ACC112 (cell line): ENCODE measurements around the gene KRTAP17-1.

Experiments used
- H2AFZ ChIP-seq: fragments of 200-600 bp; sonication (generic); one replicate; pipeline ENCODE4 v1.6.0; 2017; ENCODE audit warnings: antibody characterized with exemption, low read length; ENCODE audit not compliant: unreplicated experiment
- H3K27ac ChIP-seq: fragments of 200-600 bp; sonication (generic); 2 replicates; pipeline ENCODE4 v1.5.1; 2014; ENCODE audit warnings: low read depth, mild to moderate bottlenecking, antibody characterized with exemption, low read length, moderate library complexity
- H3K27me3 ChIP-seq: fragments of 200-600 bp; sonication (generic); 2 replicates; pipeline ENCODE4 v1.6.1; 2014; ENCODE audit warnings: mild to moderate bottlenecking, antibody characterized with exemption, low read length, moderate library complexity, mixed read lengths; ENCODE audit not compliant: insufficient read depth
- H3K36me3 ChIP-seq: fragments of 200-600 bp; sonication (generic); 2 replicates; pipeline ENCODE4 v1.6.1; 2016; ENCODE audit warnings: mild to moderate bottlenecking, antibody characterized with exemption, low read length, moderate library complexity, mixed read lengths; ENCODE audit not compliant: insufficient read depth
- H3K4me1 ChIP-seq: fragments of 200-600 bp; sonication (generic); one replicate; pipeline ENCODE4 v1.6.1; 2016; ENCODE audit warnings: low read length, mixed read lengths; ENCODE audit not compliant: insufficient read depth, unreplicated experiment, control insufficient read depth
- H3K4me3 ChIP-seq: fragments of 200-600 bp; sonication (generic); 2 replicates; pipeline ENCODE4 v1.5.1; 2014; ENCODE audit warnings: mild to moderate bottlenecking, low read depth, low read length
- H3K79me2 ChIP-seq: fragments of 200-600 bp; sonication (generic); one replicate; pipeline ENCODE4 v1.6.0; 2016; ENCODE audit warnings: low read length; ENCODE audit not compliant: control insufficient read depth, unreplicated experiment, insufficient read depth

KRTAP17-1 gene

DNA sequence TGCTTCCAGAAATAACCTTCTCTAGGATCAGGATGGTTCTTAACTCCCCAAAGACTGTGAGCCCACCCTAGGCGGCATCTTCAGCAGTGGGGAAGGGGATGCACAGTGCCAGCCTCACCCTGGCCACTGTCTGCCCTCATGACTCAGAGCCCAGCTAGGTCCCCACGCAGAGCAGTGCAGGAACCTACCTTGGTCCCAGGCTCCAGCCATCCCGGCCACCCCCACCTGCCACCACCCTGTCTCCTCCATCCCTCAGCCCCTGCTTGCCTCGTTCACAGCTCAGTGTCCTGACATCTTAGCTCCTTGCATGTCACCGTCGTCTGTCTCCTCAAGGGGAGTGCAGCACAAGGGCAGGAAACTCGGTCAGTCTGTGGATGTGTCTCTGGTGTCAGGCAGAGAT lies 16.1 kb upstream of the KRTAP17-1 start:
- Histone ChIP-seq H3K4me3 (no peak overlapping the region), H3K79me2 (no peaks in the 10 kb centered on the region), H3K27me3 (no peaks in the 10 kb centered on the region), H3K36me3 (no peaks in the 10 kb centered on the region), H3K4me1 (no peaks in the 10 kb centered on the region), H2AFZ (no peak overlapping the region), H3K27ac (no peak overlapping the region)

- H2AFZ ChIP-seq, result no peak overlapping the region
- no peaks in the 10 kb centered on the region for H3K36me3 ChIP-seq
- H3K27ac ChIP-seq, result no peak overlapping the region
- no peak overlapping the region for H3K4me3 ChIP-seq
- H3K27me3 ChIP-seq, result no peaks in the 10 kb centered on the region
- no peaks in the 10 kb centered on the region for H3K79me2 ChIP-seq
- H3K4me1 ChIP-seq, result no peaks in the 10 kb centered on the region
Measured at GRCh38 chr17:41329279-41329948, 13.9 kb upstream of the KRTAP17-1 start.

DNA sequence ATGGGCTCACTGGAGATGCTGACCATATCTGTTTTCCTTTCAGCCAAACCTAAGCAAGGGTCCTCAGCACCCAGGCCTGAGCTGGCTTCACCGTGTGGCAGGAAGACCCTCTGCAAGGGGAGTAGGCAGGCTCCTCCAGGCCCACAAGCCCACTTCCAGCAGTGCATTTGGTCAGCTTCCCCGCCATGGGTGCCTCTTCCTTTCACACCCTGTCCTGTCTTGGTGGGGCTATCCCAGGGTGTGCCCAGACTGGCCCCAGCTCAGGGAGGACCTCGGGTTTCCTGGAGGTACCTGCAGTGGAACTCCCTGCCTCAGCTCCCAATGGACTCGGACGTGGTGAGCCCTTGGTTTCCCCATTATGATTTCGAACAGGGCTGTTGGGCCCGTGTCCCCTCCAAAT lies 12.7 kb upstream of the KRTAP17-1 start:
- no peak overlapping the region for H3K4me3 ChIP-seq
- H3K27me3 ChIP-seq, result no peaks in the 10 kb centered on the region
- H3K4me1 ChIP-seq, result no peaks in the 10 kb centered on the region
- no peaks in the 10 kb centered on the region for H3K36me3 ChIP-seq
- no peak overlapping the region for H3K27ac ChIP-seq
- H3K79me2 ChIP-seq, result no peaks in the 10 kb centered on the region
- H2AFZ ChIP-seq, result no peak overlapping the region

DNA sequence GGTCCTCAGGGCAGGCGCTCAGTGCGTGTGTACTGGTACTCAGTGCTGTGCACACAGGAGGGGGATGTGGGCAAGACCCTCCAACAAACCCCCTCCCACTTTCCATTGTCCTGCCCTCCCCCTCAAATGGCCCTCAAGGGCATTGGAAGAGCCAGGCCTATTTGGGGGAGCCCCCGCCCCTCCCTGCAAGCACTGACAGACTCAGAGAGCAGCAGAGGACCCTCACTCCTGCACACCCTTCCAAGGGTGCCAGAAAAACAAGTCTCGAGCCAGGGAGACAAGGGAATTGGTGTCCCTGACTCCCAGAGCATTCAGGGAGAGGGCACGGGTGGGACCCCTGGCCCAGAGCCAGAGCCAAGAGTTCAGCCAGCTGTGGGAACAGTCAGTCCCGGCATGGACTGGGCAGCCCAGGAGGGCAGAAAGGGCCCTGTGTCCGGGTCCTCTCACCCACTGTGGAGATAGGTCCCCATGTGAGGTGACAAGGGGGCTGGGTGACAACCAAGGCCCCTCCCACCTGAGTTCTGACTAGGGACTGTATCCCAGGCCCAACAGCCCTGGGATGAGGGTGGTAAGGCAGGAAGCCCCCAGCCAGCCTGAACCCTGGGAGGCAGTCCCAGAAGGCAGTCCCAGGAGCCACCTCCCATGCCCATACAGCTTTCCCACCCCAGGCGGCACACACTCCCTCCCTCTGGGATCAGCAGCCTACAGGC lies 12.1 kb upstream of the KRTAP17-1 start:
- H3K4me1 ChIP-seq, result no peaks in the 10 kb centered on the region
- H2AFZ ChIP-seq, result no peak overlapping the region
- H3K27me3 ChIP-seq, result no peaks in the 10 kb centered on the region
- H3K36me3 ChIP-seq, result no peaks in the 10 kb centered on the region
- H3K27ac ChIP-seq, result no peak overlapping the region
- no peaks in the 10 kb centered on the region for H3K79me2 ChIP-seq
- no peak overlapping the region for H3K4me3 ChIP-seq

GRCh38 chr17:41326173-41327145 lies 10.9 kb upstream of the KRTAP17-1 start:
- no peaks in the 10 kb centered on the region for H3K79me2 ChIP-seq
- no peak overlapping the region for H3K4me3 ChIP-seq
- H3K4me1 ChIP-seq, result no peaks in the 10 kb centered on the region
- no peak overlapping the region for H2AFZ ChIP-seq
- H3K27me3 ChIP-seq, result no peaks in the 10 kb centered on the region
- H3K27ac ChIP-seq, result no peak overlapping the region
- H3K36me3 ChIP-seq, result no peaks in the 10 kb centered on the region

GRCh38 chr17:41325611-41326010 lies 10.1 kb upstream of the KRTAP17-1 start:
- Histone ChIP-seq H3K4me1 (no peaks in the 10 kb centered on the region), H3K79me2 (no peaks in the 10 kb centered on the region), H3K4me3 (no peak overlapping the region), H2AFZ (no peak overlapping the region), H3K27ac (no peak overlapping the region), H3K36me3 (no peaks in the 10 kb centered on the region), H3K27me3 (no peaks in the 10 kb centered on the region)

GRCh38 chr17:41325126-41325525 lies 9.6 kb upstream of the KRTAP17-1 start:
- H2AFZ ChIP-seq, result no peak overlapping the region
- no peaks in the 10 kb centered on the region for H3K27me3 ChIP-seq
- no peak overlapping the region for H3K4me3 ChIP-seq
- no peaks in the 10 kb centered on the region for H3K36me3 ChIP-seq
- H3K79me2 ChIP-seq, result no peaks in the 10 kb centered on the region
- no peaks in the 10 kb centered on the region for H3K4me1 ChIP-seq
- no peak overlapping the region for H3K27ac ChIP-seq

- Histone ChIP-seq H3K4me3 (no peak overlapping the region), H3K27ac (no peak overlapping the region), H3K27me3 (no peaks in the 10 kb centered on the region), H3K36me3 (no peaks in the 10 kb centered on the region), H2AFZ (no peak overlapping the region), H3K79me2 (no peaks in the 10 kb centered on the region), H3K4me1 (no peaks in the 10 kb centered on the region)
Measured at GRCh38 chr17:41324180-41325075, 8.9 kb upstream of the KRTAP17-1 start.

GRCh38 chr17:41322903-41323895 lies 7.7 kb upstream of the KRTAP17-1 start:
- H3K27ac ChIP-seq, result no peak overlapping the region
- H3K79me2 ChIP-seq, result no peaks in the 10 kb centered on the region
- no peaks in the 10 kb centered on the region for H3K36me3 ChIP-seq
- no peak overlapping the region for H3K4me3 ChIP-seq
- no peaks in the 10 kb centered on the region for H3K4me1 ChIP-seq
- H2AFZ ChIP-seq, result no peak overlapping the region
- no peaks in the 10 kb centered on the region for H3K27me3 ChIP-seq
